ENCODE data around the gene S1PR4.
A peak's percentile ranks its signal among the peaks of the same experiment; 100 is the strongest.
"Not testable (repeated sequence)": the region's sequence is repeated elsewhere in the genome, so short reads cannot be mapped to it uniquely, and the experiment has no call there.

S1PR4 gene

DNA sequence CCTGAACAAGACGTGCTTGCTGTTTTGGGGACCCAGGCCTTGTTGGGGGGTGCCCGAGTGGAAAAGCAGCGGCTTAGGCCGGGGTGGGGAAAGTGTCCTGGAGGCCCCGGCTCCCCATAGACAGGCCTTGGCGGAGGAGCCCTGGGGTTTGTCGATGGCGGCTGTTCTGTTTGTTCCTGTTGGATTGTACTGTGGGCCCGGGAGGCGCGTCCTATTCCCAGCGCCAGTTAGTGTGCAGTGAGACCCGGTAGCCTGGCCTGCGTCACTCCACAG, 18.3 kb downstream of the S1PR4 start:
- no peak for DNase-seq

DNA sequence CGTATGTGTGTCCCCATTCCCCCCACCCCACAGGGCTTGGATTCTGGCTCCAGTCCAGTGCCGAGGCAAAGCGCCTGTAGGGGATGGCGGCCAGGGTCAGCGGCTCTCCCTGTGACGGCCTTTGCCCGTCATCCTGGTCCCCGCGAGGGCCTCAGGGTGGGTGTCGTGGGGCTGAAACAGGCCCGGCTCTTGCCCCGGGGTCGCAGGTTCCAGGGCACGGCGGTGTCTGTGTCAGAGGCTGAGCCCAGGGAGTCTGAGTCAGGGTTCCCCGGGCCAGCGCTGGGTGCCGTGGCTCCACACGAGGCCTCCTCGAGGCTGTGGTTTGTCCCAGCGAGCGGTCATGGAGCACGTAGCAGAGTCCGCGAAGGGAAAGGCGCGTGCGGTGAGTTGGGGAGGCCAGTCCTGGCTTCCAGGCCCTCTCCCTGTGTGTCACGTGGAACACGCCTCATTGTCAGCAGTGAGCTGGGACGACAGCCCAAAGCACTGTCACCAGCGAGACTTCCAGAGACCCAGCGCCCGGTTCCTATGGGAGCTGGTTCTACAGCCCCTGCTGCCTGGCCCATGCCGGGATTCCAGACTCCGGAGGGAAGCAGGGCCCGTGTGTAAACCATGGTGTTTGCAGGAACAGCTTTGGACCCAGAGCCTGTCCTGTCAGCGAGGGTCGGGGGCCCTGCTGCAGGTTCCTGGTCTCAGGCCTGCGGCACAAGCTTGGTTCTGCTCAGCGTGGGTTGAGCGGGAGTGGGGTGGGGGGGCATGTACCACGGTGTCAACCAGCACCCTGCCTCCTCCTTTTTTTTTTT, 20.5 kb downstream of the S1PR4 start:
- no peak for DNase-seq

DNA sequence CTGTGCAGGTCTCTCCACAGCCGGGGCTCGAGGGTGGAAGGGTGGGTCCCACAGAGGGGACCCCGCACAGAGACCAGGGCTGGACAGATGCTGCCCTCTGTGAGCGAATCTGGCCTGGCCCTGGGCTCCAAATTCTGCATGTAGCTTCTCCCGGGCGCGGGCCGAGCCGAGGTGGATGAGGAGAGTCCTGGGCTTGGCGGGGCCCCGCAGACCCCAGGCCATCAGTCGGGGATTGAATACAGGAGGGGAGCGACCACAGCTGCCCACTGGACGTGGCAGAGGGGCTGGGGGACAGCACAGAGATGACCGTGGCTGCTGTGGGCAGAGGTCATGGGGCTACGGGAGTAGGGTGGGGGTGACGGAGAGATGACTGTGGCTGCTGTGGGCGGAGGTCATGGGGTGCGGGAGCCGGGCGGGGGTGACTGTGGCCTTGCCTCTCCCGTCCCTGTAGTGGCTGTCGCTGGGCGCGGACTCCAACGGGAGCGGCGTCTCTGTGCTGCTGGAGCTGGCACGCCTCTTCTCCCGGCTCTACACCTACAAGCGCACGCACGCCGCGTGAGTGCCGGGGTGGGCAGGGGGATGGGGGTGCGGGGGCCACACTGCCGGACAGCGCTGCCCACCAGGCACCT, 22.6 kb downstream of the S1PR4 start:
- no peak for DNase-seq

DNA sequence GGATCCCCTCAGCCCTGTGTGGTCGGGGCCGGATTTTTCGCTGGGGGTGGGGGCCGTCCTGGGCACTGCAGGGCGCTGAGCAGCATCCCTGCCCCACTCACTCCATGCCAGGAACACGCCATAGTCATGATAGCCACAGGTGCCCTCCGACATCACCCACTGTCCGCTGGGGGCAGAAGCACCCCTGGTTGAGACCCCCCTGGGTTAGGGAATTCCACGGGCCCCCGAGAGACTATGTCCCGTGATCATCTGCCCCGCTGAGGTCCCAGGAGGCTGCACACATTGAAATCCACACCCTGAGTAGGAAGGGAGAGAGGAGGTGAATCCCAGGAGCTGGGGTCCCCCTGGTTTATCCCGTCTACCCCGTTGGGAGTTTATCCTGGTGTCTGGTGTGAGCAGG, 23.3 kb downstream of the S1PR4 start:
- no peak for DNase-seq

DNA sequence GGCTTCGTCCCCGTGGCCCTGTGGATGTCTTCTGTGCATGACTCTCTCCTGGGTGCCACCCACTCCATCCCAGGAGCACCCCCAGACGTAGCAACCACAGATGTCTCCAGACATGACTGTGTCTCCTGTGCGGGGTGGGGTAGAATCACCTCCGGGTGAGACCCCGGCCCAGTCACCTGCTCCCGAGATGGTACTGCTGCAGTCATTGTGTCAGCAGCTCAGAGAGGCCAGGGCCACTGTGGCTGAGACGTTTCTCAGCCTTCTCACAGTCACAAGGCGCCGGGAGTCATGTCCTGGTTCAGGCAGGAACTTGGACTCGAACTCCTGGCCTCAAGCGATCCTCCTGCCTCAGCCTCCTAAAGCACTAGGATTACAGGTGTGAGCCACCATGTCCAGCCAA, 23.8 kb downstream of the S1PR4 start:
- no peak for DNase-seq

DNA sequence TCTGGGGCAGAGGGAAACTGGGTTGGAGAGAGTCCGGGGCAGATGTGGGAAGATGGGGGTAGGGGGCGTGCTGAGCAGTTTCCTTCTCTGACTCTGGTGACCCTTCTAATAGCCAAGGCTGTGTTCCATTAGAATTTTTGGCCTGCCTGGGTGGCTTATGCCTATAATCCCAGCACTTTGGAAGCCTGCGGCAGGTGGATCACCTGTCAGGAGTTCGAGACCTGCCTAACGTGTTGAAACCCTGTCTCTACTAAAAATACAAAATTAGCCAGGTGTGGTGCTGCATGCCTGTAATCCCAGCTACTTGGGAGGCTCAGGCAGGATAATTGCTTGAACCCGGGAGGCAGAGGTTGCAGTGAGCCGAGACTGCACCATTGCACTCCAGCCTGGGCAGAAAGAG, 24.3 kb downstream of the S1PR4 start:
- DNase-seq, result not testable (repeated sequence)

DNA sequence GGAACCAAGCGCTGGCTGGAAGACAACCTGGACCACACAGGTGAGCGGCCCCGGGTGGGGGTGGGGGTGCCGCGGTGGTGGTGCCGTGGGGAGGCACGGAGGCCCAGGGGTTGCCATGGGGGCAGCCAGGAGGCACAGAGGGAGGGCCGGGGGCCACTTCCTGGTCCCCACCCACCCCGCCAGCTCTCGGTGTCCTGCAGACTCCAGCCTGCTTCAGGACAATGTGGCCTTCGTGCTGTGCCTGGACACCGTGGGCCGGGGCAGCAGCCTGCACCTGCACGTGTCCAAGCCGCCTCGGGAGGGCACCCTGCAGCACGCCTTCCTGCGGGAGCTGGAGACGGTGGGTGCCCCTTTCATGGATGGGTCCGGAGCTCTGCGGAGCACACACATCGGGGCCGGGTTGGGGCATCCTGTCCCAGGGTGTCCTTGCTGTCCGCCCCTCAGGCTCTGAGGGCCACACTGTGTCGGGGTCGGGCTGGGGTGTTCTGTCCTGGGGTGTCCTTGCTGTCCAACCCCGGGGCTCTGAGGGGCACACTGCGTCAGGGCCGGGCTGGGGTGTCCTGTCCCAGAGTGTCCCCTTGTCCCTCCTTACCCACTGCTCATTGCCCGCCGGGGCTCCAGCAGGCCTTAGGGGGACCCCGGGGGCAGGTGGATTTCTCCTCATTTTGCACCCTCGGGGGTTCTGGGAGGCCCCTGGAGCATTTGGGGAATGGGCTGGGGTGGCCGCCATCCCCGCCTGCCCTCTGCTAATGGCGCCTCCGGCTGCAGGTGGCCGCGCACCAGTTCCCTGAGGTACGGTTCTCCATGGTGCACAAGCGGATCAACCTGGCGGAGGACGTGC, 25.5 kb downstream of the S1PR4 start:
- no peak for DNase-seq

DNA sequence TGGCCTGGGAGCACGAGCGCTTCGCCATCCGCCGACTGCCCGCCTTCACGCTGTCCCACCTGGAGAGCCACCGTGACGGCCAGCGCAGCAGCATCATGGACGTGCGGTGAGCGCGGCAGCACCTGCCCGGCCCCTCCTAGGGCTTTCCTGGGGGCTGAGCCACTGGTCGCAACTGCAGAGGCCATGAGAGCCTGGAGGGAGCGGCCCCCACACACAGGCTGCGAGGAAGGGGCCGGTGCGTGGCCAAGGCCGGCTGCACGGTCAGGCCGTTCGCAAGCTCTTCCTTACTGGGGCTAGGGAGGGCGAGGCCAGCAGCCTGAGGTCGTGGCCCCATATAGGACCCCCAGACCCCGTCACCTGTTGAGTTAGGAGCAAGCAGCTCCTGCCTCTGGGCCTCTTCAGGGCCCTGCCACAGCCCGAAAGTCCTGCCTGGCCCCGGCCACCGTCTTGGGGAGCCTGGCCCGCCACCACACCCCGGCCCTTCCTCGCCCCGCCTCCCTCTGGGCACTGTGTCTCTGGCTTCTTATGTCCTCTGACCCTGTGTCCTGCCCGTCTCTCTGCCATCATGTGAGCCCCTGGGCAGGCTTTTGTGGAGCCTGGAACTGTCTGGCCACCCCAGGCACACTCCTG, 26.2 kb downstream of the S1PR4 start:
- no peak for DNase-seq

DNA sequence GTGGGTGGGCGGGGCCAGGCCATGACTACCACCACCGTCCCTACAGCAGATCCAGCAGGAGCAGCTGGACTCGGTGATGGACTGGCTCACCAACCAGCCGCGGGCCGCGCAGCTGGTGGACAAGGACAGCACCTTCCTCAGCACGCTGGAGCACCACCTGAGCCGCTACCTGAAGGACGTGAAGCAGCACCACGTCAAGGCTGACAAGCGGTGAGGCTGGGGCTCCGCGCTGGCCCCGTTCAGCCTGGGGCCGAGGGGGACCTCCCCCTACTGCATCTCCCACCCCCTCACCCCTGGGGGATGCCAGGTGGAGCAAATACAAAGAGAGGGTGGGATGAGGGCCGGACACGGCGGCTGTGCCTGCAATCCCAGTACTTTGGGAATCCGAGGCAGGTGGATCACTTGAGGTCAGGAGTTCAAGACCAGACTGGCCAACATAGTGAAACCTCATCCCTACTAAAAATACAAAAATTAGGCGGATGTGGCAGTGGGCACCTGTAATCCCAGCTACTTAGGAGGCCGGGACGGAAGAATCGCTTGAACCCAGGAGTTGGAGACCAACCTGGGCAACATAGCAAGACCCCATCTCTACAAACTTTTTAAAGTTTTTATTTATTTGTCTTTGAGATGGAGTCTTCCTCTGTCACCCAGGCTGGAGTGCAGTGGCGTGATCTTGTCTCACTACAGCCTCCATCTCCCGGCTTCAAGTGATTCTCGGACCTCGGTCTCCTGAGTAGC, 27.8 kb downstream of the S1PR4 start:
- no peak for DNase-seq

DNA sequence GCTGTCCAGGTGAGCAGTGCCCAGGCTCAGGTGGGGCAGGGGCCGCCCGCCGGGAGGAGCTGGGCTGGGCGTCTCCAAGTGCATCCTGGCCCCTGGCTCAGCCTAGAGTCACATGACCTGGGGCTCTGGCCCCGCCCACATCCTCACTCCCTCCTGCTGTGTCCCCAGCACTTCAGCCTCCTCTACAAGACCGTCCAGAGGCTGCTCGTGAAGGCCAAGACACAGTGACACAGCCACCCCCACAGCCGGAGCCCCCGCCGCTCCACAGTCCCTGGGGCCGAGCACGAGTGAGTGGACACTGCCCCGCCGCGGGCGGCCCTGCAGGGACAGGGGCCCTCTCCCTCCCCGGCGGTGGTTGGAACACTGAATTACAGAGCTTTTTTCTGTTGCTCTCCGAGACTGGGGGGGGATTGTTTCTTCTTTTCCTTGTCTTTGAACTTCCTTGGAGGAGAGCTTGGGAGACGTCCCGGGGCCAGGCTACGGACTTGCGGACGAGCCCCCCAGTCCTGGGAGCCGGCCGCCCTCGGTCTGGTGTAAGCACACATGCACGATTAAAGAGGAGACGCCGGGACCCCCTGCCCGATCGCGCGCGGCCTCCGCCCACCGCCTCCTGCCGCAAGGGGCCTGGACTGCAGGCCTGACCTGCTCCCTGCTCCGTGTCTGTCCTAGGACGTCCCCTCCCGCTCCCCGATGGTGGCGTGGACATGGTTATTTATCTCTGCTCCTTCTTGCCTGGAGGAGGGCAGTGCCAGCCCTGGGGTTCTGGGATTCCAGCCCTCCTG, 29.1 kb downstream of the S1PR4 start:
- no peak for DNase-seq

DNA sequence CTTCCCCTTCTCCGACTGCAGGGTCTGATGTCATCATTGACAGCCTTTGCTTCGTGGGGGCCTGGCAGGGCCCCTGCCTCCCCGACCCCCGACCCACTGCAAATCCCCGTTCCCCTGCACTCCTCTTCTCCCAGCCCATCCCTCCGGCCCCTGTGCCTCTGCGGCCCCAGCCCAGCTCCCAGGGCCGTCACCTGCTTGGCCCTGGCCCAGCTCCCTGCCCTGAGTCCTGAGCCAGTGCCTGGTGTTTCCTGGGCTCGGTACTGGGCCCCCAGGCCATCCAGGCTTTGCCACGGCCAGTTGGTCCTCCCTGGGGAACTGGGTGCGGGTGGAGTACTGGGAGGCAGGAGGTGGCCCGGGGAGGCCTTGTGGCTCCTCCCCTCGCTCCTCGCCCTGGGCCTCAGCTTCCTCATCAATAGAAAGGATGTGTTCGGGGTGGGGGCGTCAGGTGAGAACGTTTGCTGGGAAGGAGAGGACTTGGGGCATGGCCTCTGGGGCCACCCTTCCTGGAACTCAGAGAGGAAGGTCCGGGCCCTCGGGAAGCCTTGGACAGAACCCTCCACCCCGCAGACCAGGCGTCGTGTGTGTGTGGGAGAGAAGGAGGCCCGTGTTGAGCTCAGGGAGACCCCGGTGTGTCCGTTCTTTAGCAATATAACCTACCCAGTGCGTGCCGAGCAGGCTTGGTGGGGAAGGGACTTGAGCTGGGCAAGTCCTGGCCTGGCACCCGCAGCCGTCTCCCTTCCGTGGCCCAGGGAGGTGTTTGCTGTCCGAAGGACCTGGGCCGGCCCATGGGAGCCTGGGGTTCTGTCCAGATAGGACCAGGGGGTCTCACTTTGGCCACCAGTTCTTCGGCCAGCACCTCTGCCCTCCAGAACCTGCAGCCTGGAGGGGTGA, 30.0 kb downstream of the S1PR4 start:
- no peak for DNase-seq

DNA sequence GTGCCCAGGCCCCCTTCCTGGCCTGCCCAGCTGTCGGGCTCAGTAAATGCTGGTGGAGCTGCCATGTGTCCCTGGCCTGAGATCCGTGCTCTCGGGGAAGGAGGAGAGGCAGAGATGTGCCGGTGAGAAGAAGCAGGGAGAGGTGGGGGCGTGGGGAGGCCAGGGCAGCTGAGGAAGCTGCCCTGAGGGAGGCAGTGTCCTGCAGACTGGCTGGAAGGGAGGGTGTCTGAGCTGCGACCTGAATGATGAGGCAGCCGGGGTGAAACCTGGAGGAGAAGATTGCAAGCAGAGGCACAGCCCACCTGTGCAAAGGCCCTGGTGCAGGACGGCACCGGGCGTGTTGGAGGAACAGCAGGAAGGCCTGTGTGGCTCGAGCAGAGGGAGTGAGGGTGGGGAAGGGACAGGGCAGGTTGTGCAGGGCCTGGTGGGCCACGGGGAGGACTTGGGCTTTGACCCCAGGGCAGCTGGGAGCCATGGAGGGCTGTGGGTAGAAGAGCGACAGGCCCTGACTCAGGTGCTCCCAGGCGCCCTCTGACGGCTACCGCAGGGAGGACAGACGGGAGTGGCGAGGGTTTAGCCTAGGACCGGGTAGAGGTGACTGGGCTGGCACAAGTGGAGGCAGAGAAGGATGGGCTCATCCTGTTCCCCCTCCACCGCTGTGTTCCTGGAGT, 31.9 kb downstream of the S1PR4 start:
- peak; percentile 10 for DNase-seq

DNA sequence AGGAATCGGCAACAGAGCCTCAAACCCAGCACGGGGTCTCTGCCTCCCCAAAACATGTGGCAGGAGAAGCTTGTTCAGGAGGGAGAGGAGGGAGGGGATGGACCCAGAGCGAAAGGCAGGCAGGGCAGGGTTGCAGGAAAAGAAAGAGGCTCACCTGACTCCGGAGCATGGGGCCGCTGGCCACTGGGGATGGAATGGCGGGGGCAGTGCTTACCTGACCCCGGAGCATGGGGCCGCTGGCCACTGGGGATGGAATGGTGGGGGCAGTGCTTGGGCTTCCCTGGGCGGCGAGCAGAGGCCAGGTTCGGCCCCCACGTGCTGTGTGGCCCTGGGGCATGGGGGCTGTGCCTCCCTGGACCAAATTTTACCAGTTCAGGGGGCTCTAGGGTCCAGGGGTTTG, 32.6 kb downstream of the S1PR4 start:
- no peak for DNase-seq

DNA sequence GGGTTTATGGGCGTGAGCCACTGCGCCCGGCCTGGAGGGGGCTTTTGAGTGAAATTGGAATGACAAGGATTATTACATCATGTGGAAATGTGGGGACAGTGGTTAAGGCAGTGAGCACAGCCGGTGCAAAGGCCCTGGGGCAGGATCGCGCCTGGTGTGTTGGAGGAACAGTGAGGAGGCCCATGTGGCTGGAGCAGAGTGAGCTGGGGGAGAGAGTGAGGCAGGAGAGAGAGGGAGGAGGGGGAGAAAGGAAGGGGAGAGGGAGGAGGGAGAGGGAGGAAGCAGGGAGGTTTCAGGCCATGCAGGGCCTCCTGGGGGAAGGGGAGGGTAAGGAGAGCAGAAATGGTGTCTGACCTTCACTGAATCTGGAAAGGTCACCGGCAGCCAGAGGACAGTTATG, 34.6 kb downstream of the S1PR4 start:
- no peak for DNase-seq

DNA sequence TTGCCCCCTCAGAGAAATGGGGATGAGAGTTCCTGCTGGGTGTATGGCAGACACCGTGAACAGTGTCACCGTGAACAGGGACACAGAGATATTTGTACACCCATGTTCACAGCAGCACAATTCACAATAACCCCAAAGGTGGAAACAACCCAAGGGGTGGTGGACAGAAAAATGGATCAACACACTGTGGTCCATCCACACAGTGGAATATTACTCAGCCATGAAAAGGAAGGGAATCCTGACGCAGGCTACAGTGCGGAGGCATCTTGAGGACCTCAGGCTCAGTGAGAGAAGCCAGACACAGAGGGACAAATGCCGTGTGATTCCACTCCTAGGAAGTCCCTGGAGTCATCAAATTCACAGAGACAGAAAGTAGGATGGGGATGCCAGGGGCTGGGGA, 38.3 kb downstream of the S1PR4 start:
- no peak for DNase-seq

DNA sequence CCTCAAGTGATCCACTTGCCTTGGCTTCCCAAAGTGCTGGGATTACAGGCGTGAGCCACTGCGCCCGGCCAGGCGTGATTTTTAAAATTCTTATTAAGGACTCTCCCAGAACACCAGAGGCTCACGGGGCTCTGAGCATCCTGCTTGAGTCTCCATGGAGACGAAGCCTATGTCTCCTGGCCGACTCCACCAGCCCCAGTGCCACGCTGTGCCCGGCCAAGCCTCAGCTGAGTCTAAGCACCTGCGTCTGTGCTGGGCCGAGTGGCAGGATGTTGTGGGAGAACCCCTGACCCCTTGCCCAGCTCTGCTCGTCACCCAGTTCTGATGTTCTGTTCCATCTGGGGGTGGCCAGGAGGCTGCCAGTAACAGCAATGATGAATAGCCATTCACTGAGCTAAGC, 42.0 kb downstream of the S1PR4 start:
- no peak for DNase-seq

DNA sequence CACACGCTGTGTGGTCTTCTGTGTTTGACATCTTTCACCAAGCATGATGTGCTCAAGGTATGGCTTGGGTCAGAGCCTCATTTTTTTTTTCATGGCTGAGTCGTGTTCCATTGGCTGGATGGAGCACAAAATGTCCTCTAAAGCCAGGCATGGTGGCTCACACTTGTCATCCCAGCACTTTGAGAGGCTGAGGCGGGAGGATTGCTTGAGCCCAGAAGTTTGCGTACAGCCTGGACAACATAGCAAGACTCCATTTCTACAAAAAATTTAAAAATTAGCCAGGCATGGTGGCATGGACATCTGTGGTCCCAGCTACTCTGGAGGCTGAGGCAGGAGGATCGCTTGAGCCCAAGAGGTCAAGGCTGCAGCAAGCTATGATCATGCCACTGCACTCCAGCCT, 43.0 kb downstream of the S1PR4 start:
- not testable (repeated sequence) for DNase-seq

DNA sequence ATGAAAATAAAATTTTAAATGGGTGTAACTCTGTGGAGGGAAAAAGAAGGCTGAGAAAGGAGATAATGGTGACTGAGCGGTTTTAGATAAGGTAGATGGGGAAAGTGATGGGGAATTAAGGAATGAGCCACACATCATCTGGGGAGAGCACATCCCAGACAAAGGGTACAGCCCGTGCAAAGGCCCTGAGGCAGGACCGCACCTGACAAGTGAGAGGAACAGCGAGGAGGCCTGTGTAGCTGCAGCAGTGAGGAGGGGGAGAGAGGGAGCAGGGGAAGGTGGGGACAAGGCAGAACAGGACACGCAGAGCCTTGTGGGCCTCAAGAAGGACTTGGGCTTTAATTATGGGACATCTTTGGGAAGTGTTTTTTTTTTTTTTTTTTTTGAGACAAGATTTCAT, 44.1 kb downstream of the S1PR4 start:
- no peak for DNase-seq

DNA sequence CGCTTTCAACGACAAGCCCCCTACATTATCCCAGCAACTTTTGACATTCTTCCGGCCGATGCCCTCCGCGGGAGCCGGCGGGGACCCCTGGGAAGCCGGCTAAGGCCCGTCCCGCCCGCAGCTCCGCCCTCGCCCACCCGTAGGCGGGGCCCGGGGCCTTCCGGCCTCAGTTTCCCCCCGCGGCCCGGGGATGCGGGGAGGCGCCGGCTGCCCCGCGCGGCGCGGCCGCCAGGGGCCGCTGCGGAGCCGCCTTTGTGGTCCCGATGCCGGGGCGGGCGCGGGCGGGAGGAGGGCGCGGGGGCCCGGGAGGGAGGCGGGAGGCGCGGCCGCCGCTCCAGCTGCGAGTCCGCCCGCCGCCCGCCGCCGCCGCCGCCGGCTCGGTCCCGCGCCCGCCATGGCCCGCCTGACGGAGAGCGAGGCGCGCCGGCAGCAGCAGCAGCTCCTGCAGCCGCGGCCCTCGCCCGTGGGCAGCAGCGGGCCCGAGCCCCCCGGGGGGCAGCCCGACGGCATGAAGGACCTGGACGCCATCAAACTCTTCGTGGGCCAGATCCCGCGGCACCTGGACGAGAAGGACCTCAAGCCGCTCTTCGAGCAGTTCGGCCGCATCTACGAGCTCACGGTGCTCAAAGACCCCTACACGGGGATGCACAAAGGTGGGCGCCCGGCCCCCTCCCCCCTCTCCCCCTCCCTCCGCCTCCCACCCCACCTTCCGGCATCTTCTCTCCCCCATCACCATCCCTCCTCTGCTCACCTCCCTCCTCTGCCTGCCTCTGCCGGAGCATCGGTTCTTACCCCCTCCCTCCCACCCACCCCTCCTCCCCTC, 46.0 kb downstream of the S1PR4 start, which contains the start of gene CELF5:
CELF5 (plus strand) TSS at position 316 of the 823 bp plus-strand sequence; CDS start at position 395, 79 bp downstream.
- peak; percentile 62 for DNase-seq

DNA sequence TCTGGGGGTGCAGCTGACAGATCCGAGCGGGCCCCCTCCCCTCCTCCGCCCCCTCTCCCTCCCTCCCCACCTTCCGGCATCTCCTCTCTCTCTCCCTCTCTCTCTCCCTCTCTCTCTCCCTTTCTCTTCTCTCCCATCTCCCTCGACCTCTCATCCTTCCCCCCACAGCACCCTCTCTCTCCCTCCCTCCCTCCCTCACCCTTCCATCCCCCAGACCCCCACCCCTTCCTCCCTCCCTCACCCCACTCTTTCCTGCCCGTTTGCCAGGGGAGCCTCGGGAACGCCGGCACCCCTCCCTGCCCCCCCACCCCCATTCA, 46.6 kb downstream of the S1PR4 start:
- DNase-seq, result no peak

Measured in NCI-H1436 (cell line).